Measurements from ENCODE around the gene KAT6B. TPM values are rescaled to one million over a fixed set of nuclear protein-coding genes. Genes with fewer than 3 reads are reported as not detected.

The KAT6B gene
- total and polyA plus RNA-seq, 11 donors = 10.4 to 61.3 (median 42.9) TPM

DNA sequence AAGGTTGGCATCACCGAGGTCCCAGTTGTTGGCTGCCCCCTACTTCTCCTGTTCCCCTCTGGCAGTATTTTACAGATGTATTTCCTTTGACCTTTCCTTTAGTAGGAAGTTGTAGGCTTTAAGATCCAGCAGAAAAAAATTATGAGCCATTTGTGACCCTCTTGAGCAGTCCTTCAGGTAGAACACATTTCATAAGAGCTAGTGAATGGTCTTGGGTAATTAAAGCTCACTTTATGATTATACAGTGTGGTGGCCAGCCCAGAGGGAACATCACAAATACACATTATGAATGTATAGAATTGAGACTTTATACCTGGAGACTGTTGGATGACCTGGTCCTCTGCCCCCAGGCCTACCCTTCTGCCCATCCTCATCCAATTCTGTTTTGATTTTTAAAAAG is 57.0 kb downstream of the KAT6B start:
- intact Hi-C loops (cut with DNase I) = no loop called here
- DNase-seq (no peak), ATAC-seq (no peak)
- Histone ChIP-seq H3K4me3 (no peak overlapping the region), H3K36me3 (no peaks in the 10 kb centered on the region), H3K27me3 (no peaks in the 10 kb centered on the region), H3K4me1 (peaks cover 0 to 51% (median 11%) of the 10 kb centered on the region in 12 donors), H3K9me3 (no peaks in the 10 kb centered on the region), H3K27ac (no peak overlapping the region)
- 64 to 85% (median 76%) methylated on average over 1 of the region's 1 CpG for WGBS, 4 donors
- TF ChIP-seq POLR2A (IDR thresholded peaks at IDR 0.05) = no peak
- TF ChIP-seq, protein P1, sequence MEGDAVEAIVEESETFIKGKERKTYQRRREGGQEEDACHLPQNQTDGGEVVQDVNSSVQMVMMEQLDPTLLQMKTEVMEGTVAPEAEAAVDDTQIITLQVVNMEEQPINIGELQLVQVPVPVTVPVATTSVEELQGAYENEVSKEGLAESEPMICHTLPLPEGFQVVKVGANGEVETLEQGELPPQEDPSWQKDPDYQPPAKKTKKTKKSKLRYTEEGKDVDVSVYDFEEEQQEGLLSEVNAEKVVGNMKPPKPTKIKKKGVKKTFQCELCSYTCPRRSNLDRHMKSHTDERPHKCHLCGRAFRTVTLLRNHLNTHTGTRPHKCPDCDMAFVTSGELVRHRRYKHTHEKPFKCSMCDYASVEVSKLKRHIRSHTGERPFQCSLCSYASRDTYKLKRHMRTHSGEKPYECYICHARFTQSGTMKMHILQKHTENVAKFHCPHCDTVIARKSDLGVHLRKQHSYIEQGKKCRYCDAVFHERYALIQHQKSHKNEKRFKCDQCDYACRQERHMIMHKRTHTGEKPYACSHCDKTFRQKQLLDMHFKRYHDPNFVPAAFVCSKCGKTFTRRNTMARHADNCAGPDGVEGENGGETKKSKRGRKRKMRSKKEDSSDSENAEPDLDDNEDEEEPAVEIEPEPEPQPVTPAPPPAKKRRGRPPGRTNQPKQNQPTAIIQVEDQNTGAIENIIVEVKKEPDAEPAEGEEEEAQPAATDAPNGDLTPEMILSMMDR (IDR thresholded peaks at IDR 0.05) = no peak

DNA sequence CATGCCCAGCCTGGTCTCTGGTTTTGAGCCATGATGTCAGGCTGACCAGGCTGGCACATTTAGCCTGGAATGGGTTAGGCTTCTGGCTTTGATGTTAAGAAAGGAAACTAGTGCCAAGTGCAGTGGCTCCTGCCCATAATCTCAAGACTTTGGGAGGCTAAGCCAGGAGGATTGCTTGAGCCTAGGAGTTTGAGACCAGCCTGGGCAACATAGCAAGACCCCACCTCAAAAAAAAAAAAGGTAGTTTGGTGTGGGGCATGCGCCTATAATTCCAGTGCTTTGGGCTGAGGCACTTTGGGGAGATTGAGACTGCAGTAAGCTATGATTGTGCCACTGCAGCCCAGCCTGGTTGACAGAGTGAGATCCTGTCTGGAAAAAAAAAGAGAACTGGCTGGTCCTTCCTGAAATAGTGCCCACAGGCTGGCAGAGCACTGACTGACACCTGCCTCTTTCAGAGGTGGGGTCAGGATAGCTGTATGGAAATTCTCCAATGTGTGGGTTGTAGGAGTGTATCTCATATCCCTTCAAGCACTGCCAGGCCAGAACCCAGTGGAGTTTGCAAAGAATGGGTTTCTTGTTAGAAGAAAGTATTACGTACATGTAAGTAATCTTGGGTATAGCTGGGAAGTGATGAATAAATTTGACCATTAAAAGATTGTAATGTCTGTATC is 61.3 kb downstream of the KAT6B start:
- H3K36me3 ChIP-seq = no peaks in the 10 kb centered on the region
- no peak overlapping the region for H3K4me3 ChIP-seq
- TF ChIP-seq, protein P1 (IDR thresholded peaks at IDR 0.05) = no peak
- no peak for TF ChIP-seq POLR2A (IDR thresholded peaks at IDR 0.05)
- intact Hi-C loops (cut with DNase I) = no loop called here
- ATAC-seq = peak in 2 of 4 donors; percentile 11 to 33
- no peaks in the 10 kb centered on the region for H3K27me3 ChIP-seq
- H3K27ac ChIP-seq = no peak overlapping the region
- no peak for DNase-seq
- 72 to 89% (median 86%) methylated on average over 2 of the region's 2 CpGs for WGBS, 4 donors
- H3K9me3 ChIP-seq = no peaks in the 10 kb centered on the region
- H3K4me1 ChIP-seq = peaks cover 0 to 66% (median 23%) of the 10 kb centered on the region in 12 donors

DNA sequence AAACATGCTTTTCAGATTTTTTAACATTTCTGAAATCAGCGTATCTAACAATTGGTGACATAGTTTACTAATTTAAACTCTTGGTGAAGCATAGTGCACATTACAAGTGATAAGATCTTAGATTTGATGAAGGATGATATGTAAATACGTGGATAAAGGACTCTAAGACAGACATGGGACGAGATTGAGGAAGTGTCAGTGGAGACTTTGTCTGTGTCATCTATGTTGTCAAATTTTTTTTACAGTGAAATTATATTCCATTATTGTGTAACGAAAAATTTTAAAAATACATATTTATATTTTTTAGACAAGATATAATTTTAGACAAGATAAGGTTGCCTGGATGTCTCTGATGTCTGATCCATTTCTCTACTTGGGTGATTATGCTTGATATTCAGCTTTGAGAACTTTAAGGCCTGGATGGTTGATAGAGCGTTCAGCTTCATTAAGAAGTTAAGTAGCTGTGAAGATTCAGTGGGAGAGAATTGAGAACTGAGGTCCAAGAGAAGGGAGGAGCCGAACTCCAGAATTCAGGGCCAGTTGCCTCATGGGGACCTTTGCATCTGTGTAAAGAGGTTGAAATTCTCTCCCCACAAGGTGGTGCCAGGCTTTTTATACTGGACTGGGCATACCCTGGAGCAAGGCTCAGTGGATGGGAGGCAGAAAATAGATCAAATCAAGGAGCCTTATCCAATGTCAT is 62.7 kb downstream of the KAT6B start:
- ATAC-seq = peak; percentile 47 to 51 (median 50)
- DNase-seq = no peak
- WGBS, 4 donors = 85 to 89% (median 87%) methylated on average over 6 of the region's 6 CpGs
- H3K9me3 ChIP-seq = no peaks in the 10 kb centered on the region
- no peaks in the 10 kb centered on the region for H3K27me3 ChIP-seq
- no peaks in the 10 kb centered on the region for H3K36me3 ChIP-seq
- intact Hi-C loops (cut with DNase I) = no loop called here
- H3K27ac ChIP-seq = peak overlapping the region in 1 of 12 donors; percentile 30
- H3K4me1 ChIP-seq = peaks cover 0 to 52% (median 16%) of the 10 kb centered on the region in 12 donors
- H3K4me3 ChIP-seq = no peak overlapping the region
- TF ChIP-seq POLR2A (IDR thresholded peaks at IDR 0.05) = no peak
- TF ChIP-seq, protein P1 (IDR thresholded peaks at IDR 0.05) = peak in 2 of 12 donors; percentile 5 to 26

DNA sequence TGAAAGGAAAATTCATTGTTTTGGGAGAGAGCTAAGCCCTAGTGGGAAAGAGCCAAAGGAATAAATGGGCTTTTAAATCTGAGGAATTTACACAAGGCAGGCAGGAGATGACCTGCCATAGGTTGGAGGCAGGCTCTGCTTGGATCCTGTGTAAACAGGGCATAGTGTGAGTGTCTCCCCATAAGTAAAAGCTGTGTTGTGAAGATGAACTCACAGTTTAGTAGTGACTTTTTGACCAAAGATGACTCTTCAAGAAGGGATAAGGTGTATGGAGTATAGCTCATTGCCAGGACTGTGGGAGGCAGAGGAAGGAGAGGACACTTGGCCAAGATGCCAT is 63.2 kb downstream of the KAT6B start:
- Histone ChIP-seq H3K4me1 (peaks cover 0 to 47% (median 15%) of the 10 kb centered on the region in 12 donors), H3K4me3 (no peak overlapping the region), H3K27ac (peak overlapping the region in 1 of 12 donors; percentile 30), H3K27me3 (no peaks in the 10 kb centered on the region), H3K9me3 (no peaks in the 10 kb centered on the region), H3K36me3 (no peaks in the 10 kb centered on the region)
- intact Hi-C loops (cut with DNase I) = no loop called here
- DNase-seq (no peak), ATAC-seq (peak in 2 of 4 donors; percentile 14)
- TF ChIP-seq POLR2A (IDR thresholded peaks at IDR 0.05) = no peak
- TF ChIP-seq, protein P1 (IDR thresholded peaks at IDR 0.05) = no peak
